GM12878 (cell line): ENCODE results near the gene MYH10. TPM values are rescaled to one million over a fixed set of nuclear protein-coding genes. Genes with fewer than 3 reads are reported as not detected.

ENCODE experiments used
- NBN ChIP-seq: fragments of 450-650 bp; IDR thresholded peaks from 2 replicates; pipeline ENCODE4 v1.6.1; 2016
- PAX8 ChIP-seq: fragments of 450-650 bp; IDR thresholded peaks from 2 replicates; pipeline ENCODE4 v1.6.1; 2017; ENCODE audit warnings: mild to moderate bottlenecking, moderate library complexity
- SKIL ChIP-seq: fragments of 450-650 bp; IDR thresholded peaks from 2 replicates; pipeline ENCODE4 v1.6.1; 2017; ENCODE audit warnings: mild to moderate bottlenecking, low read depth, inconsistent platforms; ENCODE audit not compliant: poor library complexity, severe bottlenecking
- SMAD1 ChIP-seq: fragments of 450-650 bp; IDR thresholded peaks from 2 replicates; pipeline ENCODE4 v1.6.1; 2018; ENCODE audit warnings: mild to moderate bottlenecking, low read depth; ENCODE audit not compliant: partially characterized antibody
- SREBF1 ChIP-seq: IDR thresholded peaks from 2 replicates; pipeline ENCODE4 v1.6.1; 2012; ENCODE audit warnings: mild to moderate bottlenecking, low read length
- ZNF274 ChIP-seq: IDR thresholded peaks from one replicate; pipeline ENCODE4 v1.8.0; 2011; ENCODE audit not compliant: insufficient read length, insufficient read depth
- polyA plus RNA-seq, 11 experiments: library from polyadenylated mRNA; depleted of rRNA in 4 of 11; unstranded in 6 of 11; stranded (reverse) in 5 of 11; fragments of >200 nt; fragmentation: Nextera tagmentation in 4 of 11; fragmentation: Illumina TruSeq in 1 of 11; extraction: Ambion mirVana in 4 of 11; extraction: Trizol in 1 of 11; gene quantifications; 1 replicate in 1 of 11; 2 replicates in 10 of 11; pipeline versions ENCODE4 v1.2.1 to v1.2.3, GENCODE V29; 2011 to 2016; ENCODE audit warnings: inconsistent platforms in 2 of 11, missing spikeins in 2 of 11, low read depth in 1 of 11
- total RNA-seq, 4 experiments: library from RNA; depleted of rRNA in 3 of 4; stranded (reverse); fragments of >200 nt in 3 of 4; fragmentation: Illumina TruSeq in 1 of 4; extraction: Trizol in 1 of 4; gene quantifications; 2 replicates each; pipeline versions ENCODE4 v1.2.1 to v1.2.3, GENCODE V29; 2013 to 2021
- TF ChIP-seq, protein P1 (sequence below): fragments of 450-650 bp; formaldehyde crosslinking; IDR thresholded peaks from 2 replicates; pipeline ENCODE4 v1.4.0; 2022; ENCODE audit warnings: mild to moderate bottlenecking, moderate library complexity
- TF ChIP-seq, protein P2 (sequence below): fragments of 450-650 bp; IDR thresholded peaks from 2 replicates; pipeline ENCODE4 v1.6.1; 2017; ENCODE audit warnings: antibody characterized with exemption, mild to moderate bottlenecking, moderate library complexity

MYH10 gene
- total and polyA plus RNA-seq, 10 of the 15 experiments (the other 5 are each of a cell fraction or from before 2014, with no cell fraction given) = 0.33 to 7.1 (median 1.0) TPM

GRCh38 chr17:8673612-8674011 lies 43.1 kb upstream of the MYH10 start (continued):
- no peak for TF ChIP-seq SKIL
- TF ChIP-seq, protein P1, sequence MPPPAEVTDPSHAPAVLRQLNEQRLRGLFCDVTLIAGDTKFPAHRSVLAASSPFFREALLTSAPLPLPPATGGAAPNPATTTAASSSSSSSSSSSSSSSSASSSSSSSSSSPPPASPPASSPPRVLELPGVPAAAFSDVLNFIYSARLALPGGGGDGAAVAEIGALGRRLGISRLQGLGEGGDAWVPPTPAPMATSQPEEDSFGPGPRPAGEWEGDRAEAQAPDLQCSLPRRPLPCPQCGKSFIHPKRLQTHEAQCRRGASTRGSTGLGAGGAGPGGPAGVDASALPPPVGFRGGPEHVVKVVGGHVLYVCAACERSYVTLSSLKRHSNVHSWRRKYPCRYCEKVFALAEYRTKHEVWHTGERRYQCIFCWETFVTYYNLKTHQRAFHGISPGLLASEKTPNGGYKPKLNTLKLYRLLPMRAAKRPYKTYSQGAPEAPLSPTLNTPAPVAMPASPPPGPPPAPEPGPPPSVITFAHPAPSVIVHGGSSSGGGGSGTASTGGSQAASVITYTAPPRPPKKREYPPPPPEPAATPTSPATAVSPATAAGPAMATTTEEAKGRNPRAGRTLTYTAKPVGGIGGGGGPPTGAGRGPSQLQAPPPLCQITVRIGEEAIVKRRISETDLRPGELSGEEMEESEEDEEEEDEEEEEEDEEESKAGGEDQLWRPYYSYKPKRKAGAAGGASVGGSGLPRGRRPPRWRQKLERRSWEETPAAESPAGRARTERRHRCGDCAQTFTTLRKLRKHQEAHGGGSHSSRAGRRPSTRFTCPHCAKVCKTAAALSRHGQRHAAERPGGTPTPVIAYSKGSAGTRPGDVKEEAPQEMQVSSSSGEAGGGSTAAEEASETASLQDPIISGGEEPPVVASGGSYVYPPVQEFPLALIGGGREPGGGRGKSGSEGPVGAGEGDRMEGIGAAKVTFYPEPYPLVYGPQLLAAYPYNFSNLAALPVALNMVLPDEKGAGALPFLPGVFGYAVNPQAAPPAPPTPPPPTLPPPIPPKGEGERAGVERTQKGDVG (CRISPR knock-in tag) = no peak
- no peak for TF ChIP-seq NBN
- TF ChIP-seq PAX8 = no peak
- no peak for TF ChIP-seq SMAD1
- no peak for TF ChIP-seq SREBF1
- no peak for TF ChIP-seq ZNF274
- TF ChIP-seq, protein P2, sequence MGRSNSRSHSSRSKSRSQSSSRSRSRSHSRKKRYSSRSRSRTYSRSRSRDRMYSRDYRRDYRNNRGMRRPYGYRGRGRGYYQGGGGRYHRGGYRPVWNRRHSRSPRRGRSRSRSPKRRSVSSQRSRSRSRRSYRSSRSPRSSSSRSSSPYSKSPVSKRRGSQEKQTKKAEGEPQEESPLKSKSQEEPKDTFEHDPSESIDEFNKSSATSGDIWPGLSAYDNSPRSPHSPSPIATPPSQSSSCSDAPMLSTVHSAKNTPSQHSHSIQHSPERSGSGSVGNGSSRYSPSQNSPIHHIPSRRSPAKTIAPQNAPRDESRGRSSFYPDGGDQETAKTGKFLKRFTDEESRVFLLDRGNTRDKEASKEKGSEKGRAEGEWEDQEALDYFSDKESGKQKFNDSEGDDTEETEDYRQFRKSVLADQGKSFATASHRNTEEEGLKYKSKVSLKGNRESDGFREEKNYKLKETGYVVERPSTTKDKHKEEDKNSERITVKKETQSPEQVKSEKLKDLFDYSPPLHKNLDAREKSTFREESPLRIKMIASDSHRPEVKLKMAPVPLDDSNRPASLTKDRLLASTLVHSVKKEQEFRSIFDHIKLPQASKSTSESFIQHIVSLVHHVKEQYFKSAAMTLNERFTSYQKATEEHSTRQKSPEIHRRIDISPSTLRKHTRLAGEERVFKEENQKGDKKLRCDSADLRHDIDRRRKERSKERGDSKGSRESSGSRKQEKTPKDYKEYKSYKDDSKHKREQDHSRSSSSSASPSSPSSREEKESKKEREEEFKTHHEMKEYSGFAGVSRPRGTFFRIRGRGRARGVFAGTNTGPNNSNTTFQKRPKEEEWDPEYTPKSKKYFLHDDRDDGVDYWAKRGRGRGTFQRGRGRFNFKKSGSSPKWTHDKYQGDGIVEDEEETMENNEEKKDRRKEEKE = no peak
